Keratinocyte (primary cell): ENCODE results near the gene GPR37L1.

Source experiments
- CTCF ChIP-seq, 3 experiments: IDR thresholded peaks in 1 of 3; conservative IDR thresholded peaks in 1 of 3; optimal IDR thresholded peaks in 1 of 3; 2 replicates in 2 of 3; 3 replicates in 1 of 3; pipeline versions ENCODE3 to v1.5.1; 2011; ENCODE audit warnings: low read length in 3 of 3, mild to moderate bottlenecking in 3 of 3, moderate library complexity in 2 of 3, control low read depth in 1 of 3, inconsistent platforms in 1 of 3; ENCODE audit not compliant: insufficient read depth in 2 of 3; ENCODE audit errors: extremely low read depth in 1 of 3
- EZH2 ChIP-seq: IDR thresholded peaks from one replicate; pipeline ENCODE4 v1.6.1; 2012; ENCODE audit warnings: inconsistent platforms, mild to moderate bottlenecking, low read length, moderate library complexity

- TF ChIP-seq CTCF (optimal IDR thresholded peaks at IDR 0.05 in 1 of 3, IDR thresholded peaks at IDR 0.05 in 1 of 3, conservative IDR thresholded peaks at IDR 0.05 in 1 of 3; ENCODE audit: extremely low read depth in 1 of 3, insufficient read depth in 2 of 3, low read length in 3 of 3) (no peak), EZH2 (no peak)
These were observed 43.5 kb downstream of the GPR37L1 start for GRCh38 chr1:202165942-202166843.
